Fibroblast of lung (primary cell): ENCODE results near the gene ABCB4.

Experiments
- EZH2 ChIP-seq: IDR thresholded peaks from 2 replicates; pipeline ENCODE4 v1.5.1; 2012; ENCODE audit warnings: low read length, control low read depth, mild to moderate bottlenecking; ENCODE audit errors: missing control alignments
- TF ChIP-seq, protein P1 (sequence below), 2 donors: IDR thresholded peaks in 1 of 2; conservative IDR thresholded peaks in 1 of 2; 1 replicate in 1 of 2; 2 replicates in 1 of 2; pipeline ENCODE4 v1.5.1; 2011 to 2012; ENCODE audit warnings: low read length in 2 of 2, control low read depth in 1 of 2, inconsistent platforms in 1 of 2, low read depth in 1 of 2, mild to moderate bottlenecking in 1 of 2

DNA sequence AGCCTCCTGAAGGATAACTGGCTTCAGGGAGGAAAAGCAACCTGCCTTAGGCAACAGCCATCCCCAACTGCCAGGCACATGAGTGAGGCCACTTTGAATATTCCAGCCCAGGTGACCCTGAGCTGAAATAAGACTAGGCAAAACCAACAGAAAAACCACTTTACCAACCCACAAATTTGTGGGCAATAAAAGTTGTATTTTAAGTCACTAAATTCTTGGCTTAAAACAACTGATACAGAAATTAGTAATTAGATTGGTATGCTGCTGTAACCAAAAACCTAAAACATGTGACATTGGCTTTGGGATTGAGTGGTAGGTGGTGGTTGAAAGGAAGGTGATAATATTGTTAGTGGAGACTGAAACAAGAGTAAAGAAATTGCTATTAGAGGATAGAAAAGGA is 39.9 kb downstream of the ABCB4 start:
- TF ChIP-seq, protein P1, sequence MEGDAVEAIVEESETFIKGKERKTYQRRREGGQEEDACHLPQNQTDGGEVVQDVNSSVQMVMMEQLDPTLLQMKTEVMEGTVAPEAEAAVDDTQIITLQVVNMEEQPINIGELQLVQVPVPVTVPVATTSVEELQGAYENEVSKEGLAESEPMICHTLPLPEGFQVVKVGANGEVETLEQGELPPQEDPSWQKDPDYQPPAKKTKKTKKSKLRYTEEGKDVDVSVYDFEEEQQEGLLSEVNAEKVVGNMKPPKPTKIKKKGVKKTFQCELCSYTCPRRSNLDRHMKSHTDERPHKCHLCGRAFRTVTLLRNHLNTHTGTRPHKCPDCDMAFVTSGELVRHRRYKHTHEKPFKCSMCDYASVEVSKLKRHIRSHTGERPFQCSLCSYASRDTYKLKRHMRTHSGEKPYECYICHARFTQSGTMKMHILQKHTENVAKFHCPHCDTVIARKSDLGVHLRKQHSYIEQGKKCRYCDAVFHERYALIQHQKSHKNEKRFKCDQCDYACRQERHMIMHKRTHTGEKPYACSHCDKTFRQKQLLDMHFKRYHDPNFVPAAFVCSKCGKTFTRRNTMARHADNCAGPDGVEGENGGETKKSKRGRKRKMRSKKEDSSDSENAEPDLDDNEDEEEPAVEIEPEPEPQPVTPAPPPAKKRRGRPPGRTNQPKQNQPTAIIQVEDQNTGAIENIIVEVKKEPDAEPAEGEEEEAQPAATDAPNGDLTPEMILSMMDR (conservative IDR thresholded peaks at IDR 0.05 in 1 of 2, IDR thresholded peaks at IDR 0.05 in 1 of 2; ENCODE audit: low read depth in 1 of 2, low read length in 2 of 2), result no peak
- no peak for TF ChIP-seq EZH2
